GM18502 (cell line): ENCODE data around the gene UTS2R.
"Not testable (repeated sequence)": the region's sequence is repeated elsewhere in the genome, so short reads cannot be mapped to it uniquely, and the experiment has no call there.

ENCODE experiments used
- ATAC-seq: cut with Tn5 transposase; IDR thresholded peaks from one replicate; pipeline ENCODE4 v1.9.1; 2021; ENCODE audit warnings: mild to moderate bottlenecking; ENCODE audit not compliant: unreplicated experiment, poor library complexity

UTS2R gene

GRCh38 chr17:82333279-82334171 lies 38.0 kb upstream of the UTS2R start, which contains the start of gene SECTM1:
SECTM1 (minus strand) TSS chr17:82333766; CDS start chr17:82327240, 6,526 bp downstream.
- ATAC-seq, result no peak

GRCh38 chr17:82334204-82334621 lies 37.4 kb upstream of the UTS2R start:
- ATAC-seq, result no peak

GRCh38 chr17:82334622-82335394 lies 36.8 kb upstream of the UTS2R start:
- no peak for ATAC-seq

- ATAC-seq, result no peak
Measured at GRCh38 chr17:82338858-82339633, 32.5 kb upstream of the UTS2R start.

GRCh38 chr17:82339634-82340580 lies 31.7 kb upstream of the UTS2R start:
- ATAC-seq, result no peak

GRCh38 chr17:82342361-82343079 lies 29.0 kb upstream of the UTS2R start:
- no peak for ATAC-seq

- ATAC-seq, result no peak
Measured at GRCh38 chr17:82343560-82343959, 28.0 kb upstream of the UTS2R start.

GRCh38 chr17:82344175-82344907 lies 27.2 kb upstream of the UTS2R start:
- ATAC-seq, result no peak

GRCh38 chr17:82345151-82345976 lies 26.2 kb upstream of the UTS2R start:
- ATAC-seq, result no peak

GRCh38 chr17:82346342-82347300 lies 24.9 kb upstream of the UTS2R start:
- no peak for ATAC-seq

GRCh38 chr17:82347994-82348393 lies 23.6 kb upstream of the UTS2R start:
- ATAC-seq, result not testable (repeated sequence)

GRCh38 chr17:82348434-82348833 lies 23.1 kb upstream of the UTS2R start:
- no peak for ATAC-seq

- no peak for ATAC-seq
Measured at GRCh38 chr17:82348866-82349265, 22.7 kb upstream of the UTS2R start.

GRCh38 chr17:82349287-82349701 lies 22.3 kb upstream of the UTS2R start:
- ATAC-seq, result no peak

- no peak for ATAC-seq
Measured at GRCh38 chr17:82350182-82351030, 21.2 kb upstream of the UTS2R start.
